A673 (cell line): ENCODE results near the gene ROBO2.

Experiments
- CTCF ChIP-seq: fragments of 300-800, 200-600 bp; sonication (generic); conservative IDR thresholded peaks from 2 replicates; pipeline ENCODE4 v1.5.1; 2017; ENCODE audit warnings: low read depth, mild to moderate bottlenecking, antibody characterized with exemption, low read length, moderate library complexity, mixed read lengths
- EZH2 ChIP-seq: fragments of 200-600 bp; sonication (generic); IDR thresholded peaks from 2 replicates; pipeline ENCODE4 v1.6.1; 2017; ENCODE audit warnings: borderline replicate concordance, low read depth, mild to moderate bottlenecking, mixed read lengths, antibody characterized with exemption, low read length; ENCODE audit not compliant: poor library complexity, severe bottlenecking

DNA sequence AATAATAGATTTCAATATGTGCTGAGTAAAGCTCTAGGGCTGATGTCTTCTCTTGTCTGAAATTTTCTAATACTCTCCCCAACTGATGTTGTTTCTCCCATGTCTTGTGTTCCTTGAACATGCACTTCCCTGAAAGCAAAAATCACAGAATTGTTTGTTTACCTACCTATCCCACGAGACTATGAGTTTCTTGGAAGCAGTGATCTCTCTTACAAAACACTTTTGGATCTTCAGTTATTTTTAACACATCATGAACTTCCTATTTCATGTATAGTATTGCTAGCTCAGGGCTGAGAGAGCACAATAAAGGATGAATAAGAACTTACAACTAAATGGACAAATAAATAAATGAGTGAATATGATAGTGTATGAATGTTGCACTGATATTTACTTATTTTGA lies 365.0 kb downstream of the ROBO2 start:
- TF ChIP-seq CTCF (no peak), EZH2 (no peak)
